Upper lobe of left lung (tissue), 6 donors: ENCODE results near the gene AP1S2. TPM values are rescaled to one million over a fixed set of nuclear protein-coding genes. Genes with fewer than 3 reads are reported as not detected.

Experiments
- ATAC-seq, 2 donors: fragments of 200-7000 bp; cut with Tn5 transposase; one replicate each; pipeline ENCODE4 v1.9.1; 2022; ENCODE audit warnings: mild to moderate bottlenecking in 2 of 2, moderate library complexity in 2 of 2; ENCODE audit not compliant: low FRiP score in 2 of 2
- DNase-seq, 2 donors: peaks; one replicate each; pipeline ENCODE4 v3.0.0-alpha.2; 2019 to 2020
- H3K27ac ChIP-seq, 4 donors: fragments of 200-600 bp; sonication (generic); one replicate each; pipeline ENCODE4 v1.5.1; 2016 to 2019
- H3K27me3 ChIP-seq, 4 donors: fragments of 200-600 bp; sonication (generic); one replicate each; pipeline ENCODE4 v1.5.1; 2017 to 2019
- H3K36me3 ChIP-seq, 4 donors: fragments of 200-600 bp; sonication (generic); one replicate each; pipeline ENCODE4 v1.5.1; 2016 to 2019
- H3K4me1 ChIP-seq, 4 donors: fragments of 200-600 bp; sonication (generic); one replicate each; pipeline ENCODE4 v1.5.1; 2018 to 2019
- H3K4me3 ChIP-seq, 4 donors: fragments of 200-600 bp; sonication (generic); one replicate each; pipeline ENCODE4 v1.5.1; 2017 to 2019; ENCODE audit warnings: mild to moderate bottlenecking in 2 of 4, moderate library complexity in 1 of 4
- H3K9me3 ChIP-seq, 4 donors: fragments of 200-600 bp; sonication (generic); one replicate each; pipeline ENCODE4 v1.5.1; 2018 to 2019
- CTCF ChIP-seq, 6 experiments: fragments of 450-650 bp in 4 of 6; fragments of 200-600 bp in 2 of 6; sonication (generic) in 2 of 6; IDR thresholded peaks; one replicate each; pipeline ENCODE4 v1.5.1; 2016 to 2019; ENCODE audit warnings: antibody characterized with exemption in 6 of 6
- EP300 ChIP-seq, 4 donors: sonication (generic); formaldehyde crosslinking; IDR thresholded peaks; one replicate each; pipeline ENCODE4 v1.5.1; 2017; ENCODE audit warnings: antibody characterized with exemption in 4 of 4, control low read depth in 2 of 4
- POLR2A ChIP-seq, 4 donors: fragments of 450-650 bp; IDR thresholded peaks; one replicate each; pipeline ENCODE4 v1.5.1; 2016 to 2017; ENCODE audit warnings: antibody characterized with exemption in 4 of 4, mild to moderate bottlenecking in 2 of 4
- POLR2AphosphoS5 ChIP-seq, 2 donors: sonication (generic); formaldehyde crosslinking; IDR thresholded peaks; one replicate each; pipeline ENCODE4 v1.5.1; 2017; ENCODE audit warnings: antibody characterized with exemption in 2 of 2
- WGBS, 2 donors: methylation state at CpG; one replicate each; pipeline ENCODE4 v1.1.5; 2017 to 2018; 5-methylcytosine and 5-hydroxymethylcytosine counted together
- total RNA-seq, 6 donors: library from RNA; depleted of rRNA in 4 of 6; stranded (reverse); fragments of >200 nt in 4 of 6; gene quantifications; one replicate each; pipeline versions ENCODE4 v1.1.0 to v1.2.1, GENCODE V29; 2016 to 2021
- donor health status: DM: no; HTN: no; CAD: no; lungs with moderate emphysema.
- donor health status: DM: no; HTN: yes; CAD: no; lungs with severe emphysema.

Gene AP1S2
- total RNA-seq, 6 donors from 2014 or later = 12.7 to 51.7 (median 30.6) TPM

- Histone ChIP-seq H3K9me3 (no peaks in the 10 kb centered on the region), H3K36me3 (no peaks in the 10 kb centered on the region), H3K4me1 (no peaks in the 10 kb centered on the region), H3K27ac (no peak overlapping the region), H3K4me3 (no peak overlapping the region), H3K27me3 (no peaks in the 10 kb centered on the region)
- no peak for TF ChIP-seq CTCF (IDR thresholded peaks at IDR 0.05)
- ATAC-seq (no peak), DNase-seq (no peak)
- 78 to 89% methylated on average over 3 of the region's 3 CpGs for WGBS, 2 donors
Measured at GRCh38 chrX:15866147-15866546, 11.5 kb upstream of the AP1S2 start.

- DNase-seq (no peak), ATAC-seq (no peak)
- Histone ChIP-seq H3K9me3 (no peaks in the 10 kb centered on the region), H3K4me1 (no peaks in the 10 kb centered on the region), H3K27me3 (no peaks in the 10 kb centered on the region), H3K27ac (no peak overlapping the region), H3K4me3 (no peak overlapping the region), H3K36me3 (no peaks in the 10 kb centered on the region)
- TF ChIP-seq POLR2A (IDR thresholded peaks at IDR 0.05) = no peak
- TF ChIP-seq EP300 (IDR thresholded peaks at IDR 0.05) = no peak
- no peak for TF ChIP-seq POLR2AphosphoS5 (IDR thresholded peaks at IDR 0.05)
- no peak for TF ChIP-seq CTCF (IDR thresholded peaks at IDR 0.05)
Measured at GRCh38 chrX:15864629-15865028, 10.0 kb upstream of the AP1S2 start.

DNA sequence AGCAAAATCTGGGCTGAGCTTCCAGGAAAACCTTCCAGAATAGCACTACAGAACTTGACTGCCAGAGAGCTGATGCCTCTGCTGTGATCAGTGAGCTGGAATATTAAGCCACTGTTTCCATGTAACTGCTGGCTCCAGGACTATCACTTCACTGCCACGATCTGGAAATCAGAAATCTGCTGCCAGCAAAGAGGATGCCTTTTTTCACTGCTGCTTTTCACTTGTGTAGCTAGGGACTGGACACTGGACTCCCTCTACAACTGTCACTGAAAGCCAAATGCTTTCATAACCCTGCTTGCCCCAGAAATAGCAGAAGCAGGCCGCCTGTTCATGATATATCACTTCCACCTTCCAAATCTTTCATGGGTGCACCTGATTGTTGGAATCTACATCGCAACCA lies 9.4 kb upstream of the AP1S2 start:
- no peaks in the 10 kb centered on the region for H3K36me3 ChIP-seq
- no peak for TF ChIP-seq POLR2AphosphoS5 (IDR thresholded peaks at IDR 0.05)
- no peak for TF ChIP-seq POLR2A (IDR thresholded peaks at IDR 0.05)
- TF ChIP-seq CTCF (IDR thresholded peaks at IDR 0.05) = no peak
- TF ChIP-seq EP300 (IDR thresholded peaks at IDR 0.05) = no peak
- H3K4me1 ChIP-seq = no peaks in the 10 kb centered on the region
- no peaks in the 10 kb centered on the region for H3K27me3 ChIP-seq
- WGBS, 2 donors = 78 to 88% methylated on average over 3 of the region's 3 CpGs
- ATAC-seq (no peak), DNase-seq (no peak)
- no peaks in the 10 kb centered on the region for H3K9me3 ChIP-seq
- no peak overlapping the region for H3K4me3 ChIP-seq
- H3K27ac ChIP-seq = no peak overlapping the region

DNA sequence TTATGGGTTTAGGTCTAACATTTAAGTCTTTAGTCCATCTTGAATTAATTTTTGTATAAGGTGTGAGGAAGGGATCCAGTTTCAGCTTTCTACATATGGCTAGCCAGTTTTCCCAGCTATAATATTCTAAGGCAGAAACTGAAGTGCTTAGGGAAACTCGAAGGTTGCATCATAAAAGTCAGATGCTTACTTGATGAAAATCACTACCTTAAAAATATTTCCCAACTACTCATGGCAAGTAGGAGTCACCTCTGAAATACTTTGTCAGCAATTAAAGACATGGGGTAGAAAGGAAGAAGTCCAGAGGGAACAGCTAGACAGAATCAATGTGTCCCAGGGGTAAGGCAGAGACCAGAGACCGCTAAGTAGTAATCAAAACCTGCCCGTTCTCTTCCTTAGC lies 6.3 kb upstream of the AP1S2 start:
- TF ChIP-seq EP300 (IDR thresholded peaks at IDR 0.05) = no peak
- no peak for TF ChIP-seq CTCF (IDR thresholded peaks at IDR 0.05)
- no peak for TF ChIP-seq POLR2AphosphoS5 (IDR thresholded peaks at IDR 0.05)
- TF ChIP-seq POLR2A (IDR thresholded peaks at IDR 0.05) = no peak
- no peaks in the 10 kb centered on the region for H3K36me3 ChIP-seq
- DNase-seq (no peak), ATAC-seq (no peak)
- no peak overlapping the region for H3K4me3 ChIP-seq
- no peaks in the 10 kb centered on the region for H3K27me3 ChIP-seq
- H3K27ac ChIP-seq = no peak overlapping the region
- H3K4me1 ChIP-seq = peaks cover 0 to 7% (median 3%) of the 10 kb centered on the region in 4 donors
- WGBS, 2 donors = 79 to 88% methylated on average over 2 to 3 of the region's 3 CpGs
- H3K9me3 ChIP-seq = no peaks in the 10 kb centered on the region

GRCh38 chrX:15858051-15858450 lies 3.4 kb upstream of the AP1S2 start:
- Histone ChIP-seq H3K4me1 (peaks cover 0 to 22% (median 8%) of the 10 kb centered on the region in 4 donors), H3K36me3 (no peaks in the 10 kb centered on the region), H3K4me3 (no peak overlapping the region), H3K27me3 (no peaks in the 10 kb centered on the region), H3K27ac (no peak overlapping the region), H3K9me3 (no peaks in the 10 kb centered on the region)
- ATAC-seq (no peak), DNase-seq (no peak)
- WGBS, 2 donors = 78 to 81% methylated on average over 1 of the region's 1 CpG
- TF ChIP-seq POLR2A (IDR thresholded peaks at IDR 0.05) (no peak), CTCF (IDR thresholded peaks at IDR 0.05) (no peak)
